Right atrium auricular region (tissue), 2 donors: ENCODE measurements around the gene LPO. TPM values are rescaled to one million over a fixed set of nuclear protein-coding genes. Genes with fewer than 3 reads are reported as not detected.

Experiments
- DNase-seq: peaks from one replicate; pipeline ENCODE4 v3.0.0-alpha.2; 2019; ENCODE audit warnings: low spot score
- H3K27ac ChIP-seq, 2 donors: fragments of 200-600 bp; sonication (generic); 1 replicate in 1 of 2; 2 replicates in 1 of 2; pipeline ENCODE4 v1.5.1; 2016 to 2019
- H3K27me3 ChIP-seq, 2 donors: fragments of 200-600 bp; sonication (generic); one replicate each; pipeline versions ENCODE4 v1.5.1 to v1.6.0; 2017 to 2019
- H3K36me3 ChIP-seq: fragments of 200-600 bp; sonication (generic); one replicate; pipeline ENCODE4 v1.5.1; 2016
- H3K4me1 ChIP-seq, 2 donors: fragments of 200-600 bp; sonication (generic); one replicate each; pipeline versions ENCODE4 v1.5.1 to v1.6.0; 2017 to 2019
- H3K4me3 ChIP-seq, 2 donors: fragments of 200-600 bp; sonication (generic); 1 replicate in 1 of 2; 2 replicates in 1 of 2; pipeline ENCODE4 v1.5.1; 2017 to 2019; ENCODE audit warnings: mild to moderate bottlenecking in 1 of 2, moderate library complexity in 1 of 2
- H3K9me3 ChIP-seq, 2 donors: fragments of 200-600 bp; sonication (generic); one replicate each; pipeline ENCODE4 v1.5.1; 2019
- CTCF ChIP-seq, 2 donors: fragments of 200-600 bp; sonication (generic); IDR thresholded peaks; one replicate each; pipeline ENCODE4 v1.5.1; 2019; ENCODE audit warnings: antibody characterized with exemption in 2 of 2
- total RNA-seq, 2 donors: library from RNA; depleted of rRNA; stranded (reverse); fragments of >200 nt; gene quantifications; one replicate each; pipeline ENCODE4 v1.1.0, GENCODE V29; 2016

LPO gene
- total RNA-seq, 2 donors from 2014 or later, result not detected

- Histone ChIP-seq H3K9me3 (peaks cover 0 to 4% of the 10 kb centered on the region in 2 donors), H3K27ac (no peak overlapping the region), H3K4me1 (no peaks in the 10 kb centered on the region), H3K36me3 (no peaks in the 10 kb centered on the region), H3K27me3 (no peaks in the 10 kb centered on the region), H3K4me3 (no peak overlapping the region)
- TF ChIP-seq CTCF (IDR thresholded peaks at IDR 0.05), result no peak
- DNase-seq, result no peak
Measured at GRCh38 chr17:58301504-58302150, 63.2 kb downstream of the LPO start.

- TF ChIP-seq CTCF (IDR thresholded peaks at IDR 0.05), result no peak
- Histone ChIP-seq H3K4me1 (no peaks in the 10 kb centered on the region), H3K9me3 (peaks cover 0 to 4% of the 10 kb centered on the region in 2 donors), H3K27ac (no peak overlapping the region), H3K4me3 (no peak overlapping the region), H3K27me3 (no peaks in the 10 kb centered on the region), H3K36me3 (no peaks in the 10 kb centered on the region)
- DNase-seq, result no peak
Measured at GRCh38 chr17:58302171-58302918, 64.0 kb downstream of the LPO start.

- Histone ChIP-seq H3K4me1 (no peaks in the 10 kb centered on the region), H3K27ac (no peak overlapping the region), H3K27me3 (no peaks in the 10 kb centered on the region), H3K4me3 (no peak overlapping the region), H3K9me3 (peaks cover 0 to 4% of the 10 kb centered on the region in 2 donors), H3K36me3 (no peaks in the 10 kb centered on the region)
- no peak for DNase-seq
- TF ChIP-seq CTCF (IDR thresholded peaks at IDR 0.05), result no peak
Measured at GRCh38 chr17:58302919-58303585, 64.7 kb downstream of the LPO start.

GRCh38 chr17:58303971-58304749, 65.8 kb downstream of the LPO start:
- TF ChIP-seq CTCF (IDR thresholded peaks at IDR 0.05), result peak in 1 of 2 donors; percentile 67
- Histone ChIP-seq H3K9me3 (no peaks in the 10 kb centered on the region), H3K36me3 (no peaks in the 10 kb centered on the region), H3K4me1 (no peaks in the 10 kb centered on the region), H3K4me3 (no peak overlapping the region), H3K27ac (no peak overlapping the region), H3K27me3 (no peaks in the 10 kb centered on the region)
- DNase-seq, result no peak

GRCh38 chr17:58304750-58305486, 66.5 kb downstream of the LPO start:
- Histone ChIP-seq H3K36me3 (no peaks in the 10 kb centered on the region), H3K27me3 (no peaks in the 10 kb centered on the region), H3K27ac (no peak overlapping the region), H3K4me1 (no peaks in the 10 kb centered on the region), H3K9me3 (no peaks in the 10 kb centered on the region), H3K4me3 (no peak overlapping the region)
- DNase-seq, result no peak
- no peak for TF ChIP-seq CTCF (IDR thresholded peaks at IDR 0.05)
